ACHN (cell line): Measurements from ENCODE around the gene ASPA.
A peak's percentile ranks its signal among the peaks of the same experiment; 100 is the strongest.
"Not testable (repeated sequence)": the region's sequence is repeated elsewhere in the genome, so short reads cannot be mapped to it uniquely, and the experiment has no call there.

Source experiments
- DNase-seq: peaks from one replicate; pipeline ENCODE4 v3.0.0-alpha.2; 2015
- in situ Hi-C: cut with HindIII; loops from 2 replicates; pipeline ENCODE4 v1.10.0; 2017; ENCODE audit warnings: low sequenced_read_pairs, low pct_ligation_motif_present, low pct_unique_long_range_greater_than_20kb

ASPA gene

GRCh38 chr17:3475812-3476610 is at the start of gene ASPA:
Gene ASPA, plus strand, starts transcription at chr17:3475997. Its CDS starts 163 bp downstream, at chr17:3476160.
- in situ Hi-C loops, result no loop called here
- DNase-seq, result no peak

DNA sequence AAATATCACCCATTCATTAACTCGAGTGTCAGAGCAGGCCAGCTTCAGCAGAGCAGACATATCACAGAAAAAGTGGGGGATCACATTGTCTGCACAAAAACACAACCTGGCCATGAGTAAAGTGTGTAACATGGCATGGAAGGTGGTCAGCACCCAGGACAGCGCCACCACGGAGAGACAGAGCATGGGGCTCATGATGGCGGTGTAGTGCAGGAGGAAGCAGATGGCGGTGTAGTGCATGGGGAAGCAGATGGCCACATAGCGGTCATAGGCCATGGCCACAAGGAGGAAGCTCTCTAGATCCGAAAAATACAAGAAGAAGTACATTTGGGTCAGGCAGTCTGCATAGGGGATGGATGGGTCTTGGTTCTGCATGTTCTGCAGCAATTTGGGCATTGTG is 42.6 kb upstream of the ASPA start:
- DNase-seq, in situ Hi-C loops: not testable (repeated sequence)

- in situ Hi-C loops, result no loop called here
Measured at GRCh38 chr17:3433741-3434140, 42.1 kb upstream of the ASPA start, which contains the start of gene OR1E2. Gene OR1E2, minus strand, starts transcription at chr17:3433841. Its CDS starts 0 bp downstream, at chr17:3433841.

GRCh38 chr17:3438368-3438767 is 37.4 kb upstream of the ASPA start:
- in situ Hi-C loops, result no loop called here
- DNase-seq, result no peak

More at GRCh38 chr17:3433741-3434140, 42.1 kb upstream of the ASPA start, which contains the start of gene OR1E2:
- no peak for DNase-seq

- in situ Hi-C loops, result no loop called here
- DNase-seq, result no peak
Measured at GRCh38 chr17:3440451-3440850, 35.3 kb upstream of the ASPA start.

DNA sequence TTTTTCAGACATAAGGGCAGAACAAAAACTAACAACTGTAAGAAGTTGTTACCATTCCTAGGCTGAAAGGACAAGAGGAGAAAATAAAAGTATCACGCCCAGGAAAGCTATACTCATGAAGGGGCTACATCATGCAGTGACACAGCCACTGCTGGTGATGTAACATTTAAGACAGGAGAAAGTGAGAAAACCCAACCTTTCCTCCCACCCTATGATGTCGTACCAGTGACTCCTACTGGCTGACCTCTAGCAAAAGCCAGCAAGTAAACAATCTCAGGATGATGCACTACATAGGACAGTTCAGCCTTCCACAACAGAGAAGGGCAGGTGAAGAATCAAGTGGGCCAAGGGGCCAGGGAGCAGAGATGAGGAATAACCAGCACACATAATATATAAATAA is 28.2 kb upstream of the ASPA start:
- DNase-seq, result peak; percentile 2
- in situ Hi-C loops, result no loop called here

DNA sequence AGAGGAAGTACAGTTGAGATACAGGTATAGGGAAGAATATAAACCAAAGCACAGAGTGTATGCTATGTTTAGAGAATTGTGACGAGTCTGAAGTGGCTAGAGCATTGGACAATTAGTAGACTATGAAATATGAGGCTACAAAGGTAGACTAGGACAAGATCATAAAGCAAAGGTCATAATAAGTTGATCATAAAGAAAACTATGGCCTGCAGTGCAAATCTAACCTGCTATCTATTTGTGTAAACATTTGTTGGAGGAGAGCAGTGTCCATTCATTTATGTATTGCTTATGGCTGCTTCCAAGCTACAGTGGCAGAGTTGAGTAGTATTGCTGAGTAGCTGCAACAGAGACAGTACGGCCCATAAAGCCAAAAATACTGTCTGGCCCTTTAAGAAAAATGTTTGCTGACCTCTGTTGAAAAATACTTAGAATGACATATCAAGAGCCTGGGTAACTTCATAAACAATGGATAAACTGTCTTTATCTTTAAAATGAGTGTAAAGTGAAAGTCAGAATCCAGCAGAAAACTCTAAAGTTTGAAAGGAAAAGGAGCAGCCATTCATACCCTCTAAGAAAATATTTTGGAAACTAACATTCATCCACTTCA is 27.6 kb upstream of the ASPA start:
- no peak for DNase-seq
- in situ Hi-C loops, result no loop called here

DNA sequence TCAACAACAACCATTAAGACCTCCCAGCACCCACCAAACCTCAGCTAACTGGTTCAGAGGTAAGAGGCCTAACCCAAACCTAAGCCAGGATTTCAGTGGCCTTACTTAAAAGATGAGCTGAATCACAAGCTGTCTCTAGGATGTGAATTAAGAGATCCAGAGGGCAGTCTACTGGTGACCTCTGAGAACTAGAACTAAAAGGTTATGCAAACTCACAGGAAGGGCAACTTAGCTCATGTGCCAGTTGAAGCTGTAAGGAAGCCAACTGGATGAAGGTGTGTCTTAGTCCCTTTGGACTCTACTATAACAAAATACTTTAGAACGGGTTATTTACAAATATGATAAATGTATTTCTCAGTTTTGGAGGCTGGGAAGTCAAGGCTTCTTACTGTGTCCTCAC is 9.4 kb upstream of the ASPA start:
- in situ Hi-C loops, DNase-seq: not testable (repeated sequence)

DNA sequence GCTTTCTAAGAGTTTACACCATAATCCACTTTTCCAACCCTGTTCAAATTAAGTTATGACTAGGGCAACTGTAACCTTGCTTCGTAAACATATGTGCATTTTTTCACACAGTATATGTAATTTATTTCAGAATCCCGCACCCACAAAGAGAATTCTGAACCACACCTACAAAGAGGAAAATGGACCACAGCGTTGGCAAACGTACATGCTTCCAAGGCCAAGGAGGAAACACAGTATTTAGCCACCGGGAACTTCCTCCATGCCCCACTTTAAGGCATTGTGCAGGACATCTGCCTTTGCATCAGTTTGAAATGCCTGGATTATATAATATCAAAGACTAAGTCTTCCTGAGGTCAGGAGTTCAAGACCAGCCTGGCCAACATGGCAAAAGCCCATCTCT is 6.3 kb upstream of the ASPA start:
- no peak for DNase-seq
- in situ Hi-C loops, result no loop called here

- no peak for DNase-seq
- in situ Hi-C loops, result no loop called here
Measured at GRCh38 chr17:3471599-3471998, 4.2 kb upstream of the ASPA start, which contains the start of gene SPATA22. Gene SPATA22, minus strand, starts transcription at chr17:3471819. Its CDS starts 2,494 bp downstream, at chr17:3469325.

GRCh38 chr17:3472137-3472536 is 3.7 kb upstream of the ASPA start:
- no peak for DNase-seq
- in situ Hi-C loops, result no loop called here

DNA sequence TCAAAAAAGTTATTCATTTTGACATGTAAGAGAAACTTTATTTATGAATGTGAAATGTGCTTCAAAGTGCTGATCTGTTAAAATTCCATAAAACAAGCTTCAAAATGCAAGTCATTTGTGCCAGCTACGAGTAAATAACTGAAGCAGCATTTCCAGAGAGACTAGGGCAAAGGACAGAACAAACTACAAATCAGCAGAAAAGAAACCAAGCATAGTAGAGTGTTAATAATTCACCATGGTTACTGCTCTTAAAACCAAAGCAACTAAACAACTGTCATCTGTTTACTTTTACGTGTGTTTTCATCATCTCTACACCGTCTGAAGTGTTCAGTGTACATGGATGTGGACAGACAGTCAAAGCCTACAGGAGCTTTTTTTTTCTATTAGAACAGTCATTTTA is 1.6 kb upstream of the ASPA start:
- in situ Hi-C loops, result no loop called here
- peak; percentile 29 for DNase-seq

GRCh38 chr17:3475251-3475685 is 529 bp upstream of the ASPA start:
- in situ Hi-C loops, result no loop called here
- no peak for DNase-seq

DNA sequence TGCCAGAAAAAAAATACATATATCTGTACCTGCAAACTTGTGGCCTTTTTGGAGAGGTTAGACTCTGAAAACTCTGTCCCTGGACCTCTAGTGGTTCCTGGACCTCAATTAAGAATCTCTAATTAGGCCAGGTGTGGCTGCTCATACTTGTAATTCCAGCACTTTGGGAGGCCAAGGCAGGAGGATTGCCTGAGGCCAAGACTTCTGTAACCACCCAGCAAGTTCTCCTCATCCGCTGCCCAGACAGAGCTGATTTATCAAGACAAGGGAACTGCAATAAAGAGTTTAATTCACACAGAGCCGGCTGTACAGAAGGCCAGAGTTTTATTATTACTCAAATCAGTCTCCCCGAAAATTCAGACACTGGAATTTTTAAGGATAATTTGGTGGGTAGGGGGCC is 4.2 kb downstream of the ASPA start:
- DNase-seq, result no peak
- in situ Hi-C loops, result no loop called here

DNA sequence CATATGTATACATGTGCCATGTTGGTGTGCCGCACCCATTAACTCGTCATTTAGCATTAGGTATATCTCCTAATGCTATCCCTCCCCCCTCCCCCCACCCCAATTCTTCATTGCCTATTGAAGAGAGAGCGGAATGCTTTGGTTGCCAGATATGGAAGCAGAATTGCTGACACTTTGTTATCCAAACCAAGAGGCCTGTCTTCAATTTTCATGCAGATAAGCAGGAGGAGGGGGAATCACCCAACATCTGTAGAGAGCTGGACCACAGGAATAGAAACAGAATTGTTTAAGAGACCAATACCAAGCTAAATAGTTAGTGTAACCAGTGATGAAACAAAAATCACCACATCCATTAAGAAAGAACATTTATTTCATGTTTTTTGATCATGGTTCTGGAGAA is 7.1 kb downstream of the ASPA start:
- DNase-seq, result no peak
- in situ Hi-C loops, result no loop called here

DNA sequence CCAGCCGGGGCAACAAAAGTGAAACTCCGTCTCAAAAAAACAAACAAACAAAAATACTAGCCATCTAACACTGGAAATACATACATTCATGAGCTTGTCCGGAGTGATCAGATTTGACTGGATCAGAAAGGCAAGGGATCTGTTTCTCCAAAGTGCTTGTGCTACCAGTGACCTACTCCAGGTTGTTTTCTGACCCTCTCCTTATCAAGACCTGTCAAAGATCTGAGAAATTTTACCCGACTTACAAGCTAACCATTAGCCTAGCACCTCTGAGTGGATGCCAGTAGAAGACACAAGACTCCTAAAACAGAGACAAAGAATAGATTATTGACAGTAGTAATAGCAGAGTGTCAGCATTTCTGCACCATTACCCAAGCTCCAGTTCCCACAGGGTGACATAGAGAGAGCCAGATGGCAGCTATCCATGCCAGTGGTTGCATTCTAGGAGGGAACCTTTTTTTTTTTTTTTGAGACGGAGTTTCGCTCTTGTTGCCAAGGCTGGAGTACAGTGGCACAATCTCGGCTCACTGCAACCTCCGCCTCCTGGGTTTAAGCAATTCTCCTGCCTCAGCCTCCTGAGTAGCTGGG is 9.8 kb downstream of the ASPA start:
- in situ Hi-C loops, result no loop called here
- DNase-seq, result no peak

DNA sequence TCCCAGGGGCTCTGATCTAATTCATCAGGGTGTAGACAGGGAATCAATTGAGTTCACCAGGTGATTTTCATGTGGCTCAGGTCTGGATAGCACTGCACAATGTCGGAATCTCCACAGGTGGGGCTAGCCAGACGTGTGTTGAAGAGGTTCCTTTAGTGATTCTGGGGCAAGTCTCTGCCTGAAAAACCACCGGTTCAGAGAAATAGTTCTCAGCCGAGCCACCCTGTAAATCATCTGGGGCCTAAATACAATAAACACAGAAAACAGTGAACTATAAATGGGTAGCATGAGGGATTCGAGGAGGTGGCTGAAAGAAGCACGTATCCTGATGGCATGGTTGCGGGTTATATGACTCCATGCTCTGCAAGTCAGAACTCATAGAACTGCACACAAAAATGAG is 21.3 kb downstream of the ASPA start:
- in situ Hi-C loops, result no loop called here
- DNase-seq, result no peak

DNA sequence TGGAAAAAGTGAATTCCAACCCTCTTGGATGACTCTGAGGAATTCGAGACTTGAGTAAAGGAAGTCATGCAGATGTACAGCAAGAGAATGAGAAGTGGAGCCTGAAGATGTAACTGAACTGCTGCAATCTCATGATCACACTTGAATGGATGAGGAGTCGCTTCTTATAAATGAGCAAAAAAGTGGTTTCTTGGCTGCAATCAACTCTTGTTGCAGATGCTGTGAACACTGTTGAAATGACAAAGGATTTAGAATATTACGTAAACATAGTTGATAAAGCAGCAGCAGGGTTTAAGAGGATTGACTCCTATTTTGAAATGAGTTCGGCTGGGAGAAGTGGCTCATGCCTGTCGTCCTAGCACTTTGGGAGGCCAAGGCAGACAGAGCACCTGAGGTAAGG is 25.5 kb downstream of the ASPA start:
- no peak for DNase-seq
- in situ Hi-C loops, result no loop called here

GRCh38 chr17:3502466-3502865 is 26.7 kb downstream of the ASPA start:
- in situ Hi-C loops, result no loop called here
- DNase-seq, result no peak

DNA sequence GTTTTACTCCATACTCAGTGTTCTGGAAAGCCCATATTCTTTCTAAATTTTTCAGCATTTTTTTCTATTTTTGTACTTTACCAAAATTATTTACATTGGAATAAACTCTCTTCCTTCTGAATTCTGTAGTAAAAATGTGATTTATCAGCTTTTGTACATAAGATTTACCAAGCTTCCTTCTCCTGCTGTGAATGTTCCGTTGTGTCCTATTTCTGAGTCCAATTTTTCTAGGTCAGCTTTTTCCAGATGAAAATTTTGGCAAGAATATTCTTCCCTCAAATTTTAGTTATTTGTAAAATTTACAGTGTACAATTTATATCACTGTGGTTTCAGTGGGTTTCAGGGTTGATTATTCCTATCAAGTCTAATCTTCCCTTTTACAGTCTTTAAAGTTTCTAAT is 27.5 kb downstream of the ASPA start:
- in situ Hi-C loops, result no loop called here
- DNase-seq, result no peak
